ENCODE data around the gene ZNF627. TPM values are rescaled to one million over a fixed set of nuclear protein-coding genes. Genes with fewer than 3 reads are reported as not detected.

The ZNF627 gene
- total RNA-seq = 1 to 10 TPM; 6.4 to 6.7 TPM

DNA sequence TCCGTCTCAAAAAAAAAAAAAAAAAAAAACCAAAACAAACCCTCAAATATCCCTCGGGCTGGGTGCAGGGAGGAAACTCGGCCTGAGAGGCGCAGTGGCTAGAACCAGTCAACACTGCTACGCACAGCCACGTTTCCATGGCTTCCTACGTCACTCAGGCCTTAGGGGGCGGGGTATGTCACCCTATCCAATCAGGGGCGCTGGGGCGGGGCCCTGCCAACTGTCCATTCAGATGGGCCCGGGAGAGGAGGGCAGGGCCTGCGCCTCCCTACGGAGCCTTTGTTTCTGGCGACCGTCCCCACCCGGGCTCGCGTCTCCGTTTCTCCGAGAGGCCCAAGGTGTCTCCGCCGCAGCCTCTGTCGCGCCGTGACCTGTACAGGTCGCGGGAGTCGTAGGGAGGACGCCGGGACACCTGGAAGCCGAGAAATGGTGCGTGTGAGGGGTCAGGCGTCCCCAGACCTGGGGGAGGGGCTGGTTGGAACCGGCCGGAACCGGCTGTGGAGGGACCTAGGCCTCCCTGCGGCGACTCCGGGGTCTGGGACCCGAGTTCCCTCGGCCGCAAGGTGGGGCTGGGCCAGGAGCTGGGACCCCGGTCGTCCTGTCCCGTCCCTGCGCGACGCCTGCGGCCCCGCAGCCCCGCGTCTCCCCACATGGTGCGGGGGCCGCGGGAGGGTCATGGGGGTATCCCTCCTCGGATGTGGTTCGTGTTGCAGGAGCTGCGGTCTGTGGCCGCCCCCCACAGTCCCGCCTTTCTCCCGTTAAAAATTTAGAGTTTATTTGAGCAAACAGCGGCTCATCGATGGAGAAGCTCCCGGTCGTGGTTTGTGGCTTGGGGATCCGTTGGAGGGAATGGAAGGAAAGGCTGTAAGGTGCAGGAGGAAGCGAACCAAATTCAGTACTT, at the start of gene ZNF627:
ZNF627 (plus strand) TSS at position 282 of the 901 bp plus-strand sequence; CDS start at position 427, 145 bp downstream.
- CTCF ChIA-PET = interaction anchor here (0.7 to 1.1 kb wide), 4 partner anchors 39 to 913 kb away, joined by 3 to 4 read pairs (median 4); partner anchors contain the start of gene ELOF1
- ATAC-seq = peak; percentile 100
- H3K36me3 Mint-ChIP-seq (ENCODE audit: low read depth) = peaks cover 18% of the 10 kb centered on the region

DNA sequence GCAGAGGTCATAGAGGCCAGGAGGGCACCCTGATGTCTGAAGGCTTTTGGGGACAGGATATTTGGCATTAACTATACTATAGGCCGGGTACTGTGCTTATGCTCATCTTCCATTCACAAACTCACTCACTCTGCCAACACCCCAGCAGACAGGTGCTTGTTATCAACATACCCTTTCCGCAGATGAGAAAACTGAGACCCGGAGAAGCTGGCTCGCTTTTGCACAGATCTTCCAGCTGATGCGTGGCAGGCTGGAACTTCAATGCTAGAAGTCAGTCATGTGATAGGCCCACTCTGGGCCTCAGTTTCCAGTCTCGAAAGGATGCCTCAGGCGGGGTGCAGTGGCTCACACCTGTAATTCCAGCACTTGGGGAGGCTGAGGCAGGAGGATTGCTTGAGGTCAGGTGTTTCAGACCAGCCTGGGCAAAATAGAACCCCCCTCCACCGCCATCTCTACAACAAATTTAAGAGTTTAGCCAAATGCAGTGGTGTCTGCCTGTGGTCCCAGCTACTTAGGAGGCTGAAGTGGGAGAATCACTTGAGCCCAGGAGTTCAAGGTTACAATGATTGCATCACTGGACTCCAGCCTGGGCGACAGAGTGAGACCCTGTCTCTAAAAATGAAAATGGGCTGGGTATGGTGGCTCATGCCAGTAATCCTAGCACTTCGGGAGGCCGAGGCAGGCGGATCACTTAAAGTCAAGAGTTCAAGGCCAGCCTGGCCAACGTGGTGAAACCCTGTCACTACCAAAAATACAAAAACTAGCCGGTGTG, 49.2 kb upstream of the ZNF627 start:
- Mint-ChIP-seq H3K4me3 (no peak overlapping the region), H3K4me1 (no peaks in the 10 kb centered on the region), H3K27ac (no peak overlapping the region), H3K27me3 (no peaks in the 10 kb centered on the region), H3K36me3 (ENCODE audit: low read depth) (peaks cover 3% of the 10 kb centered on the region), H3K9me3 (ENCODE audit: low read depth) (no peaks in the 10 kb centered on the region)
- ChIA-PET CTCF (no interaction called here), POLR2A (no interaction called here)
- no peak for ATAC-seq
- no peak for DNase-seq
- intact Hi-C loops (cut with DNase I, micrococcal nuclease) = no loop called here

More for the DNA sequence above, at the start of gene ZNF627:
- Mint-ChIP-seq H3K4me1 (peaks cover 34% of the 10 kb centered on the region), H3K27ac (peak within 1 kb of the TSS; percentile 91), H3K9me3 (ENCODE audit: low read depth) (no peaks in the 10 kb centered on the region), H3K4me3 (peak within 1 kb of the TSS; percentile 97), H3K27me3 (no peaks in the 10 kb centered on the region)
- intact Hi-C loops (cut with DNase I, micrococcal nuclease) = loop anchor here in 1 of 2 experiments (1.0 to 10.0 kb wide), 12 partner anchors 38 to 633 kb away; partner anchors contain the start of genes ECSIT, ELOF1, ODAD3 and PRKCSH
- peak; percentile 99 for DNase-seq
- POLR2A ChIA-PET = no interaction called here

DNA sequence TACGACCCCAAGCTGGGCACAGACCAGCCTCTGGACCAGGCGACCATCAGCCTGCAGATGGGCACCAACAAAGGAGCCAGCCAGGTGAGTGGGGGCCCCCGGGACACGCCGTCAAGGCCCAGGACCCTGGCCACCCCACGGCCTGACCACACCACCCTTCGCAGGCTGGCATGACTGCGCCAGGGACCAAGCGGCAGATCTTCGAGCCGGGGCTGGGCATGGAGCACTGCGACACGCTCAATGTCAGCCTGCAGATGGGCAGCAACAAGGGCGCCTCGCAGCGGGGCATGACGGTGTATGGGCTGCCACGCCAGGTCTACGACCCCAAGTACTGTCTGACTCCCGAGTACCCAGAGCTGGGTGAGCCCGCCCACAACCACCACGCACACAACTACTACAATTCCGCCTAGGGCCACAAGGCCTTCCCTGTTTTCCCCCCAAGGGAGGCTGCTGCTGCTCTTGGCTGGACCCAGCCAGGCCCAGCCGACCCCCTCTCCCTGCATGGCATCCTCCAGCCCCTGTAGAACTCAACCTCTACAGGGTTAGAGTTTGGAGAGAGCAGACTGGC, 47.8 kb upstream of the ZNF627 start:
- H3K27ac Mint-ChIP-seq = no peak overlapping the region
- POLR2A ChIA-PET = no interaction called here
- no peak for DNase-seq
- intact Hi-C loops (cut with DNase I, micrococcal nuclease) = no loop called here
- CTCF ChIA-PET = no interaction called here
- no peak for ATAC-seq
- H3K4me1 Mint-ChIP-seq = peaks cover 5% of the 10 kb centered on the region
- no peak overlapping the region for H3K4me3 Mint-ChIP-seq
- peaks cover 8% of the 10 kb centered on the region for H3K36me3 Mint-ChIP-seq (ENCODE audit: low read depth)
- no peaks in the 10 kb centered on the region for H3K27me3 Mint-ChIP-seq
- no peaks in the 10 kb centered on the region for H3K9me3 Mint-ChIP-seq (ENCODE audit: low read depth)

DNA sequence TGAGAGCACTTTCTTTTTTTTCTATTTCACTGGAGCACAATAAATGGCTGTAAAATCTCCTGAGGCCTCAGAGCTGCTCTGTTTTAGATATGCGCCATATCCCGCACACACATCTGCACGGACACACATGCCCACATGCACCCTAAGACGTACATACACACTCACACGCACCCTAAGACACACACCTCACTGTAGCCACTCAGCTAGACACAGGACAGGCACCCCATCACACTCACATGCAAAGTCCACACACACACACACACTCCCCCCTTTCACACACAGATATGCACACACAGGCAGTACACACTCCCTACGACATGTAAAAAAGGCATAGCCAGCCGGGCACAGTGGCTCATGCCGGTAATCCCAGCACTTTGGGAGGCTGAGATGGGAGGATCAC, 47.0 kb upstream of the ZNF627 start:
- Mint-ChIP-seq H3K27me3 (no peaks in the 10 kb centered on the region), H3K9me3 (ENCODE audit: low read depth) (no peaks in the 10 kb centered on the region), H3K36me3 (ENCODE audit: low read depth) (peaks cover 10% of the 10 kb centered on the region), H3K27ac (no peak overlapping the region), H3K4me1 (peaks cover 7% of the 10 kb centered on the region), H3K4me3 (no peak overlapping the region)
- POLR2A ChIA-PET = no interaction called here
- intact Hi-C loops (cut with DNase I, micrococcal nuclease) = no loop called here
- no peak for ATAC-seq
- CTCF ChIA-PET = no interaction called here
- no peak for DNase-seq

DNA sequence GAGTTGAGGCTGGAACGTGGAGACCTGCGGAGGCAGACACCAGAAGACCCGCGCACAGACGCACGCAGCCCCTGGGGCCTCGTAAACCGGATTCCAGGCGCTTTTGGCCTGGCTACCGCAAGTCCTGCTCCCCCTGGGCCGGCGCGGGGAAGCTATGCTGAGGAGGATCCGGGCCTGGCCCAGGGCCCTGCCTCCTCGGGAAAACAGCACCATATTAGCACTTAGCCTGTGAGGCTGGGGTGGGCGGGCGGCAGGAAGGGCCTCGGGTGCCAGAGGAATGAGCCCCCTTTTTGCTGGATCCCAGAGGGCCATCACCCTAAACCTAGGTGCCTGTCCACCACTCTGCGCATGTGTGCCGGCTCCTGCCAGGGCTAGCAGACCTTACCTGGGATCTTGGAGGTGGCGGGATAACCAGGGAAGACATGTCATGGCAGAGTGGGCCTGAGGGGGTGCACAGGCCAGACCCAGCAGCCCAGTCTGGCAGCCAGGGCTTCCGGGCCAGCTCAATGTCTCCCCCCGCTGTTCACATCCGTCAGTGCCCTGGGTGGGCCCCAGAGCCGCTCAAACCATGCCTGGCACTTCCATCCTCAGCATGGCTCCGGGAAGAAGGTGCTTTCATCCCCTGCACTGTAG, 45.6 kb upstream of the ZNF627 start:
- CTCF ChIA-PET = no interaction called here
- Mint-ChIP-seq H3K9me3 (ENCODE audit: low read depth) (no peaks in the 10 kb centered on the region), H3K27ac (no peak overlapping the region), H3K4me1 (peaks cover 16% of the 10 kb centered on the region), H3K27me3 (no peaks in the 10 kb centered on the region), H3K4me3 (no peak overlapping the region), H3K36me3 (ENCODE audit: low read depth) (peaks cover 16% of the 10 kb centered on the region)
- POLR2A ChIA-PET = no interaction called here
- intact Hi-C loops (cut with DNase I, micrococcal nuclease) = no loop called here
- DNase-seq (peak; percentile 43), ATAC-seq (peak; percentile 53)

- Mint-ChIP-seq H3K4me3 (no peak overlapping the region), H3K9me3 (ENCODE audit: low read depth) (no peaks in the 10 kb centered on the region), H3K27me3 (no peaks in the 10 kb centered on the region), H3K27ac (no peak overlapping the region), H3K4me1 (peaks cover 22% of the 10 kb centered on the region), H3K36me3 (ENCODE audit: low read depth) (peaks cover 20% of the 10 kb centered on the region)
- intact Hi-C loops (cut with DNase I, micrococcal nuclease) = no loop called here
- ATAC-seq = no peak
- ChIA-PET POLR2A (no interaction called here), CTCF (no interaction called here)
- DNase-seq = no peak
Measured at GRCh38 chr19:11552666-11553372, 44.5 kb upstream of the ZNF627 start.

DNA sequence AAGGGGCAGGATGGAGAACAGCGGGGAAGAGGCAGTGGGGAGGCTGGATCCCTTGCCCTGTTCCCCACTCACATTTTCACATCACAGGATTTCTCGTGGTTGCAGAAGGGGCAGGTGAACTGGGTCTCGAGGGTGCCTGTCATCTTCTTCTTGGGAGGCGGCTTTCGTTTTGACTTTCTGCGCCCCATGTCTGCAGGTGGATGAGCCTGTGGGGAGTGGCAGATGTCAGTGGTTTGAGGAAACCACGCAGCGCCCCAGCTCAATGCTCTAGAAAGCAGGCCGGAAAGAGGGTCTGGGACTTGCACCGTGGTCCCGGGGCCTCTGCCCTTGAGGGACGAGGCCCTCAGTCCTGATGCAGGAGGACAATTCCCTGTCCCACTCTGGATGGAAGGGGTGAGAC, 43.1 kb upstream of the ZNF627 start:
- DNase-seq (peak; percentile 42), ATAC-seq (no peak)
- Mint-ChIP-seq H3K27me3 (no peaks in the 10 kb centered on the region), H3K4me3 (no peak overlapping the region), H3K9me3 (ENCODE audit: low read depth) (no peaks in the 10 kb centered on the region), H3K27ac (peak overlapping the region; percentile 48), H3K36me3 (ENCODE audit: low read depth) (peaks cover 25% of the 10 kb centered on the region), H3K4me1 (peaks cover 28% of the 10 kb centered on the region)
- ChIA-PET CTCF (interaction anchor here (0.9 to 1.1 kb wide), 2 partner anchors 26 to 71 kb away, joined by 3 to 6 read pairs; partner anchors contain the start of gene ECSIT), POLR2A (no interaction called here)
- intact Hi-C loops (cut with DNase I, micrococcal nuclease) = no loop called here

DNA sequence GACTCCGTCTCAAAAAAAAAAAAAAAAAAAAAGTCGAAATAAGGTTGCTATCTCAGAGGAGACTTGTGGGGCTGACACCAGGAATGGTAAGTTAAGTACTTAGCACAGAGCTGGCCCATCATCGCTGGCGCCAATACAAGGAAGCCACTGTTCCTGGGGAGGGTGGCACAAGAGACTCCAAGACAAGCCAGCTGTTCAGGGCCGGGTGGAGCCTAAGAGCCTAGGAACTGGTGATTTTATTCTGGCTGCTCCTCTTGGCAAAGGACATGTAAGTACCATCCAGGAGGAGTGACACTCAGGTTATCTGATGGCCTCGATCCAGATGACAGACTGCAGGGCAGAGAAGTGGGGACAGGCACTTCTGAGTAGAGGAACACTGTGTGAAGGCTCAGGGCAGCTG, 42.0 kb upstream of the ZNF627 start:
- no peaks in the 10 kb centered on the region for H3K27me3 Mint-ChIP-seq
- H3K36me3 Mint-ChIP-seq (ENCODE audit: low read depth) = peaks cover 28% of the 10 kb centered on the region
- peak overlapping the region; percentile 51 for H3K27ac Mint-ChIP-seq
- intact Hi-C loops (cut with DNase I, micrococcal nuclease) = no loop called here
- DNase-seq (no peak), ATAC-seq (no peak)
- H3K4me1 Mint-ChIP-seq = peaks cover 33% of the 10 kb centered on the region
- H3K4me3 Mint-ChIP-seq = no peak overlapping the region
- H3K9me3 Mint-ChIP-seq (ENCODE audit: low read depth) = no peaks in the 10 kb centered on the region
- CTCF ChIA-PET = no interaction called here
- POLR2A ChIA-PET = no interaction called here

GRCh38 chr19:11556634-11557420, 40.5 kb upstream of the ZNF627 start:
- Mint-ChIP-seq H3K9me3 (ENCODE audit: low read depth) (no peaks in the 10 kb centered on the region), H3K27me3 (no peaks in the 10 kb centered on the region), H3K4me1 (peaks cover 41% of the 10 kb centered on the region), H3K4me3 (peak overlapping the region; percentile 90), H3K27ac (peak overlapping the region; percentile 45), H3K36me3 (ENCODE audit: low read depth) (peaks cover 28% of the 10 kb centered on the region)
- no peak for DNase-seq
- intact Hi-C loops (cut with DNase I, micrococcal nuclease) = no loop called here
- ATAC-seq = no peak
- ChIA-PET CTCF (interaction anchor here (0.7 to 1.5 kb wide), 2 partner anchors 25 to 65 kb away, joined by 3 to 4 read pairs; no protein-coding TSS in a partner anchor), POLR2A (interaction anchor here (0.5 kb wide), 1 partner anchor 119 kb away, joined by 3 read pairs; no protein-coding TSS in a partner anchor)
